Endothelial cell of umbilical vein (primary cell): Measurements from ENCODE around the gene RRAS. TPM values are rescaled to one million over a fixed set of nuclear protein-coding genes. Genes with fewer than 3 reads are reported as not detected.

ENCODE experiments used
- BruUV-seq: library from RNA; stranded (reverse); fragments of 400-500 nt; replicated peaks from 2 replicates; lab custom pipeline; 2021; lab: Mats Ljungman, UMichigan
- CTCF ChIA-PET: fragments of 300-600, 350-600 bp; sonication (Branson Sonifier 250); formaldehyde crosslinking; loops from one replicate; lab custom pipeline; 2021; ENCODE audit warnings: antibody characterized with exemption, inconsistent platforms; lab: Charles Lee
- POLR2A ChIA-PET: fragments of 300-600, 350-600 bp; sonication (Branson Sonifier 250); formaldehyde crosslinking; loops from one replicate; lab custom pipeline; 2021; ENCODE audit warnings: antibody characterized with exemption, inconsistent platforms; lab: Charles Lee
- DNase-seq: peaks from one replicate; pipeline ENCODE4 v3.0.0-alpha.2; 2011; ENCODE audit warnings: low read depth, low spot score
- FAIRE-seq: peaks from 2 replicates; lab custom pipeline; 2011; peaks lifted over from hg19 to GRCh38; lab: Jason Lieb, UNC
- H2AFZ ChIP-seq: 2 replicates; pipeline ENCODE4 v1.6.0; 2012; ENCODE audit warnings: low read depth, low read length, control low read depth, inconsistent platforms
- H3K27ac ChIP-seq: 2 replicates; pipeline ENCODE4 v1.5.1; 2011; ENCODE audit warnings: low read depth, mild to moderate bottlenecking, control low read depth, low read length, moderate library complexity; ENCODE audit not compliant: insufficient read depth
- H3K27me3 ChIP-seq, 2 experiments: 2 replicates each; pipeline versions ENCODE4 v1.6.0 to v1.6.1; 2011; ENCODE audit warnings: low read length in 2 of 2, mixed read lengths in 1 of 2; ENCODE audit not compliant: control insufficient read depth in 2 of 2, insufficient read depth in 2 of 2
- H3K36me3 ChIP-seq, 2 experiments: 2 replicates in 1 of 2; 3 replicates in 1 of 2; pipeline ENCODE4 v1.5.1; 2011; ENCODE audit warnings: low read length in 2 of 2, mild to moderate bottlenecking in 1 of 2, moderate library complexity in 1 of 2; ENCODE audit not compliant: control insufficient read depth in 2 of 2, insufficient read depth in 2 of 2; ENCODE audit errors: extremely low read depth in 1 of 2
- H3K4me1 ChIP-seq: 3 replicates; pipeline ENCODE4 v1.5.1; 2011; ENCODE audit warnings: mild to moderate bottlenecking, low read length; ENCODE audit not compliant: control insufficient read depth, insufficient read depth; ENCODE audit errors: extremely low read depth
- H3K4me2 ChIP-seq: 2 replicates; pipeline ENCODE4 v1.6.1; 2011; ENCODE audit warnings: low read length, control low read depth, mixed read lengths; ENCODE audit not compliant: insufficient read depth
- H3K4me3 ChIP-seq, 3 experiments: fragments of 200-600 bp in 1 of 3; sonication (generic), shearing (Covaris generic) in 1 of 3; replicated peaks in 1 of 3; 2 replicates each; pipeline ENCODE4 v1.5.1; 2011 to 2016; ENCODE audit warnings: control low read depth in 3 of 3, low read length in 3 of 3, mild to moderate bottlenecking in 2 of 3, inconsistent platforms in 1 of 3, low read depth in 1 of 3, moderate library complexity in 1 of 3; ENCODE audit not compliant: insufficient read depth in 1 of 3
- H3K79me2 ChIP-seq: 2 replicates; pipeline ENCODE4 v1.6.0; 2012; ENCODE audit warnings: low read length, inconsistent platforms; ENCODE audit not compliant: control insufficient read depth, insufficient read depth
- H3K9ac ChIP-seq: replicated peaks from 2 replicates; pipeline ENCODE3; 2011; ENCODE audit warnings: low read length, control low read depth; ENCODE audit not compliant: insufficient read depth; ENCODE audit errors: extremely low read depth
- H3K9me1 ChIP-seq: replicated peaks from 3 replicates; pipeline ENCODE4 v1.6.0; 2011; ENCODE audit warnings: mild to moderate bottlenecking, low read length; ENCODE audit not compliant: control insufficient read depth, insufficient read depth; ENCODE audit errors: extremely low read depth
- H3K9me3 ChIP-seq: replicated peaks from 2 replicates; pipeline ENCODE4 v1.5.1; 2012; ENCODE audit warnings: low read length, inconsistent platforms; ENCODE audit not compliant: control insufficient read depth, insufficient read depth
- H4K20me1 ChIP-seq: replicated peaks from 2 replicates; pipeline ENCODE3; 2011; ENCODE audit warnings: mild to moderate bottlenecking, low read length; ENCODE audit not compliant: control insufficient read depth, insufficient read depth; ENCODE audit errors: extremely low read depth
- EZH2 ChIP-seq: IDR thresholded peaks from 2 replicates; pipeline ENCODE4 v1.6.1; 2012; ENCODE audit warnings: borderline replicate concordance, low read depth, mild to moderate bottlenecking, moderate library complexity, low read length, inconsistent platforms; ENCODE audit not compliant: severe bottlenecking
- FOS ChIP-seq: IDR thresholded peaks from 2 replicates; pipeline ENCODE4 v1.6.1; 2011; ENCODE audit warnings: mild to moderate bottlenecking, low read length, moderate library complexity, borderline replicate concordance; ENCODE audit not compliant: insufficient read depth
- MYC ChIP-seq: IDR thresholded peaks from one replicate; pipeline ENCODE4 v1.6.1; 2011; ENCODE audit warnings: mild to moderate bottlenecking, low read depth, low read length
- POLR2AphosphoS5 ChIP-seq: IDR thresholded peaks from 2 replicates; pipeline ENCODE4 v1.6.1; 2012; ENCODE audit warnings: low read depth, mild to moderate bottlenecking, control low read depth, low read length, moderate library complexity; ENCODE audit not compliant: insufficient read depth
- dilution Hi-C: fragments of 300-500 bp; cut with MboI; formaldehyde crosslinking; loops from one replicate; pipeline ENCODE4 v1.15.0; 2019; ENCODE audit warnings: low sequenced_read_pairs; ENCODE audit not compliant: extremely low pct_ligation_motif_present
- intact Hi-C: fragments of 100-400 bp; cut with micrococcal nuclease; formaldehyde crosslinking; loops from one replicate; pipeline ENCODE4 v1.10.0; 2022
- polyA plus RNA-seq, 4 experiments: library from polyadenylated mRNA; depleted of rRNA in 3 of 4; stranded (reverse) in 3 of 4; unstranded in 1 of 4; fragments of >200 nt; gene quantifications; 2 replicates each; pipeline versions ENCODE4 v1.2.1 to v1.2.3, GENCODE V29; 2011 to 2012; ENCODE audit warnings: missing spikeins in 1 of 4
- total RNA-seq: library from RNA; stranded (reverse); gene quantifications from 2 replicates; pipeline ENCODE4 v1.2.3, GENCODE V29; 2021

The RRAS gene
- total and polyA plus RNA-seq, 2 donors (not counting 3 experiments of a cell fraction or from before 2014, with no cell fraction given), result 89.5 to 250 TPM

GRCh38 chr19:49654581-49654980 is 14.6 kb upstream of the RRAS start:
- CTCF ChIA-PET, result interaction anchor here (1.8 kb wide), 1 partner anchor 22 kb away, joined by 5 read pairs; the partner anchor contains the start of gene PRMT1

GRCh38 chr19:49653466-49653806 is 13.5 kb upstream of the RRAS start:
- peaks cover 15 to 60% of the 10 kb centered on the region in 2 experiments for H3K36me3 ChIP-seq
- H3K9ac ChIP-seq, result no peak overlapping the region
- ChIA-PET CTCF (no interaction called here), POLR2A (no interaction called here)
- no peaks in the 10 kb centered on the region for H3K9me3 ChIP-seq
- DNase-seq (no peak), FAIRE-seq (no peak)
- H3K4me1 ChIP-seq, result no peaks in the 10 kb centered on the region
- dilution Hi-C loops (no loop called here), intact Hi-C loops (no loop called here)
- H3K27ac ChIP-seq, result no peak overlapping the region
- H3K27me3 ChIP-seq, result no peaks in the 10 kb centered on the region
- H3K4me2 ChIP-seq, result no peak overlapping the region
- no peaks in the 10 kb centered on the region for H3K79me2 ChIP-seq
- no peak overlapping the region for H2AFZ ChIP-seq
- no peaks in the 10 kb centered on the region for H3K9me1 ChIP-seq
- H3K4me3 ChIP-seq, result no peak overlapping the region
- BruUV-seq, result no TSS peak
- TF ChIP-seq MYC (no peak), POLR2AphosphoS5 (no peak), EZH2 (no peak), FOS (no peak)
- H4K20me1 ChIP-seq, result no peaks in the 10 kb centered on the region

More at GRCh38 chr19:49654581-49654980, 14.6 kb upstream of the RRAS start:
- Histone ChIP-seq H3K79me2 (no peaks in the 10 kb centered on the region), H3K27me3 (no peaks in the 10 kb centered on the region), H3K9me1 (no peaks in the 10 kb centered on the region), H3K4me3 (no peak overlapping the region), H2AFZ (no peak overlapping the region), H3K36me3 (peaks cover 22 to 65% of the 10 kb centered on the region in 2 experiments), H4K20me1 (no peaks in the 10 kb centered on the region), H3K27ac (no peak overlapping the region), H3K4me2 (no peak overlapping the region), H3K9me3 (no peaks in the 10 kb centered on the region), H3K4me1 (no peaks in the 10 kb centered on the region), H3K9ac (no peak overlapping the region)
- FAIRE-seq (no peak), DNase-seq (no peak)
- no peak for TF ChIP-seq EZH2
- TF ChIP-seq MYC, result no peak
- POLR2A ChIA-PET, result interaction anchor here (1.0 kb wide), 1 partner anchor 13 kb away, joined by 4 read pairs; the partner anchor contains the start of gene SCAF1
- BruUV-seq, result no TSS peak
- dilution Hi-C loops, result no loop called here
- intact Hi-C loops, result no loop called here
